ENCODE data around the gene RFNG.

The RFNG gene

DNA sequence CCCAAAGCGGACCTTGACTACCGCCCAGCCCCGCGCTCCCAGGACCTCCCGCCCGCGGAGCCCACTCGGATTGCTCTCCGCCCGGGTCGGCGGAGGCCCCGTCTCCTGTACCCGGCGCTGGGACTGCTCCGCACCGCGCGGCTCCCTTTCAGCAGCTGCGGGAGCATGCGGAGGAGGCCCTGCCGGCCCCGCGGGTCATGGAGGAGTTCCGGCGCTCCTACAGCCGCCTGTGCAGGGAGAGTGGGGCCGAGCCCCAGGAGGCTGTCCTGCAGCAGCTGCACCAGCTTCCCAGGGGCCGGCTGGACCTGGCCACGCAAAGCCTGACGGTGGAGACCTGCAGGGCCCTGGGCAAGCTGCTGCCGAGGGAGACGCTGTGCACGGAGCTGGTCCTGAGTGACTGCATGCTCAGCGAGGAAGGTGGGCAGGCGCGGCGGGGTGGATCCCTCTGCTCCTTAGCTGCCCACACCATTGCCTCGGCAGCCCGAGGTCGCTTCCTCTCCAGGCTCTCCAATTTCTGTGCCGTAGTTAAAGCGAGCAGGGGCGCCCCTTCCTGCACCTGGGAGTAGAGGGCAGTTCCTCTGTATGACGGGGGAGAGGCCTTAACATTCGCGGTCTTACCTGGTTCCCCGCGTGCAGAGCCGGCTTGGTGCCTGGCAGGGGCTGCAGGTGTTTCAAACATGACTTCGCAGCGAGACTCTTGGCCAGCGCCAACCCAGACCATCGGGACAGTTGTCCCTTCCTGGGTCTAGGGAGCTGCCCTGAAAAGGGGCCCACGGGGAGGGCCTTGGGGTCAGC is 28.0 kb downstream of the RFNG start:
- no peak for DNase-seq

DNA sequence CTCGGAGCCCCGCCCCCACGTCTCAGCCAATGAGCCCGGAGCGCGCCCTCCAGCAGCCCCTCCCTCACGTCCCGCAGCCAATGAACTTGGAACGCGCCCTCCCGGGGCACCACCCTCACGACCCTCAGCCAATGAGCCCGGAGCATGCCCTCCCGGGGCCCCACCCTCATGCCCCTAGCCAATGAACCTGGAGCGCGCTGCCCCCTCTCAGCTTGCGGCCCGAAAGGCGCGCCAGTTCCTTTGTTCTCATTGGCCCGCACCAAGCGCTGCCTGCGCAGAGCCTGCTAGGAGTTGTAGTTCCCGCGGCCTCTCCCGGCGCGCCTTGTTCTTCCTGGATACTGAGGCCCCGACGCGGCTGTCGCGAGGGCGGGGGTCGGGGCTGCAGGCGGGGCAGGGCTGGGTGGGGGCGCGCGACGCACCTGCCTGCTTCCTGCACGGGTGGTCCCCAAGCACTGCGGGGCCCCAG is 28.6 kb downstream of the RFNG start, which contains the start of gene LRRC45:
TSS of gene LRRC45 (plus strand) at position 325 of the 466 bp plus-strand sequence. CDS start 339 bp downstream, outside the sequence.
- peak; percentile 99 to 100 for DNase-seq

DNA sequence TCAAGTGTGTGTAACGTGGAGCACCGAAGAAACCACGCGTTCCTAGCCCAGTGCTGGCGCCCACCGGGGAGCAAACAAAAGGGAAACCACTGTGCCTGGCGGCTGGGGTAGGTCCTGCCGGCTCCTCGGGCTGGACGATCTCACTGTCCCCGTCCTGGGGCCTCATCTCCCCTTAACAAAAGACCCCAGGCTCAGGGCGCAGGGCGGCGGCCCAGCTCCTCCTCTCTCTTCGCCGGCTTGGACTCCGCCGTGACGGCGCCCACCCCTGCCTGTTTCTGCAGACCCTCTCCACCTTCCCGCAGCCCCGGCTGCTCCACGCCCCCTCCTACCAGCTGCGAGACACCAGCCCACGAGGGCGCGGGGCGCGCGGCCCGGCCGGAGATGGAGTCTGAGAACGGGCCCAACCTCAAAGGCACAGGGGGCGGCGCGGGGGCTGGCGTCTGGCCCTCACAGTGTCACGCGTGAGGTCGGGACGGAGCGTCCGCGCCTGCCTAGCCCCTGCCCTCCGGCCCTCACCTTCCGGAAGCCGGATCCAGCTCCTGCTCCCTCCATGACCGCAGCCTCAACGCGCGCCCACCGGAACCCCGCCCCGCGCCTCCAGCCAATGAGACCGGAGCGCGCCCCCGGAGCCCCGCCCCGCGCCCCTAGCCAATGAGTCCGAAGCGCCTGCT is 29.2 kb downstream of the RFNG start, which contains the start of gene CENPX:
TSS of gene CENPX (minus strand) at position 569 of the 671 bp plus-strand sequence. CDS start at position 552, 17 bp downstream.
- no peak for DNase-seq

DNA sequence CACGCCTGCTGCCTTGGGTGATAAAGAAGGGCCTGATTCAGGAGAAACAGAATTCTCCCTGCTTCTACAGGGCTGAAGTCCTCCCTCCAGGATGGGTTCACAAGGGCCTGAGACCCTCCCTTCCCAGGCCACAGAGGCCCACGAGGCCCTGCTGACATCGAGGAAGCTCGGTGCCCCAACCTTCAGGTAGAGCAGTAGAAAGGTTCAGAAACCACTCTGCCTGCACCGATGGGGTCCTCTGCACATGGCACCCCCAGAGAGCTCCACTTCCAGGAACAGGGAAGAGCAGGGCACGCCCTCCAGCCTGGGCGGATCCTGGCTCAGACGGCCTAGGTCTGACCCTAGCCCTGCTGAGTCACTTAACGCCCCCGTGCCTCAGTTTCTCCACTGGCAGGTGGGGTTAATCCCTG is 29.7 kb downstream of the RFNG start:
- no peak for DNase-seq

DNA sequence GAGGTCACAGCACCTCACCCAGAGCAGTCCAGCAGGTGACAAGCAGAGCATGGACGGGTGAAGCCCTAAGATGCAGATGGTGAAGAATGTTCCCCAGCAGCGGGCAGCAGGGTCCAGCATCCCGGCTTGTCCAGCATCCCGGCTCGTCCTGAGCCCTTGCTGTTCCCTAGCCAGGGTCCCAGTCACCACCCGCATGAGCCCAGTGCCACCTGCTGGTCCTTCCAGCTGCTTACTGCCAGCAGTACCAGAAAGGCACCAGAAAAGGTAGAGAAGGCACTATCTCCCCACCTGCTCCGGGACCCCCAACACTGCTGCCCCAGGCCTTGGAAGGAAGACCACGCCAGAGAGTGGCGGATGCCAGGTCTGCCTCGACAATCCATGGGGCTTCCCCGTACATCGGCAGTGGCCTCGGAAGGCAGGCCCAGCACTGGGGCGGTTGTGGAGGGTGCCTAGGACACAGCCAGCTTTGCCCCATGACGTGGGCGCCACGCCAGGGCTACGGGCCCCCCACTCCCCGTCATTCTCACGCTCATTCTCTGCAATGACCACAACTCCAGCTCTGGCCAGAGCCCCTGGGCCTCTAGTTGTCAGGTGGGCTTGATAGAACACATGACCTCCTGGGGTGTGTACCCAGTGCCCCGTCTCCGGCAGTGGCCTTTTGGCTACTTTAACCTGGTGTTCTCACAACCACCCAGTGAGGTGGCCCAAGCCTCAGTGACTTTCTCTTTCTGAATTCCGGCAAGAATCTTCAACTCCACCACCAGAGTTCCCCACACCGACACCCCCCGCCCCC is 30.3 kb downstream of the RFNG start:
- DNase-seq: peak; percentile 22 to 55

DNA sequence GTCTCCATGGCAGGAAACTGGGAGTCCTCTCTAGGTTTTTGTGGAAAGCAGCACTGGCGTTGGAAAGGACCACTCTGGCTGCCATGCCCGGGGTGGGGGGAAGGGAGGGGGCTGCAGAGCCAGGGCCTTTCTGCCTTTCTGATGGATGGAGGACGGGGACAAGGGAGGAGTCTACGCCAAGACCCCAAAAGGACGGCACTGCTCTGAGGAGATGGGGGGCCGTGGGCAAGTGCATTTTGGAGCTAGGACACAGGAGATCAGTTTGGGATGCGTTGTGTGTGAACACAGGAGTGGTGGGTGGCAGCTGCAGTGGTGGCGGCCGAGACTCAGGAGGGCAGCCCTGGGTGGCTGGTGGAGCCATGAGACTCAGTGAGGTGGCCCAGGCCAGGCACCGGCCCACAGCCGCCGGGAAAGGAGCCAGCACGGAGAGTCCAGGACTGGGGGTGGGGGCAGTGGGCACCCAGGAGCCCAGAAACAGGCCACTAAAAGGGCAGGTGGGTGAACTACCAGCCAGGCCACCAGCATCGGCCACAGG is 31.0 kb downstream of the RFNG start:
- no peak for DNase-seq

DNA sequence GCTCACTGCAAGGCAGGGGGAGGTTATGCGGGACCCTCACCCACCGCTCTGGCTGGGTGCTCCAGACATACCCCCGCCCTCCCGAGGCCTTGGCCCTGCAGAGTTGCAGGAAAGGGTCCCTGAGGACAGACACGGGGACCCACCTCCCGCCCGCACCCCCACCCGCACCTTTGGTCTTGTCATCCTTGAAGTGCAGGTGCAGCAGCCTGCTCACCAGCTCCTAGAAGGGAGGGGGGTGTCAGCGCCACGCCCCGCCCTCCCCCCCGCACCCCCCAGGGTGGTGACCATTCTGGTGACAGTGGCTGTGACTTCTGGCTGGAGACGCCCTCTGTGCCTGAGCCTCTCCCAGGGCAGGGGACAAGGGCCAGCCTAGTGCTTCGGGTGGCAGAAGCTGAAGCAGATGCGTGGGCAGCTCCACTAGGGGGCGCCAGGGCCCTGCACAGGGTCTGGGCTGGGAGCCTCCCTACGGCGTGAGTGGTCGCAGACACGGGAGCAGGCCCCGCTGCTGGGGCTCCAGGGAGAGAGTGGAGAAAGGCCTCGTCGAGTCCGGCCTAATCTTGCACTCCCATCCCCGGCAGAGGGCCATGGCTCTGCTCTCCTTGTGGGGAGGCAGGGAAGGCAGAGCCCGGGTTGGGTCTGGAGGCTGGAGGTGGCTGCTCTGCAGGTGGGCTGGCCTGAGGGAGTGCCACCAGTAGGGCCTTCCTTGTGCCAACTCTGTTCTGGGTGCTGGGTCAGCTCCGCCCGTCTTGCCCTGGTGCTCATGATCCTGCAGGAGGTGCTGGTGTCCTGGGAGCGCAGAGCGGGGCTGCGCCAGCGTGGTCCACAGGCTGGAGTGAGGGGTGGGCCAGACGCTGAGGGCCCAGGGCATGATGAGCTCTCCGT is 31.7 kb downstream of the RFNG start:
- DNase-seq: peak in 1 of 2 experiments; percentile 63

DNA sequence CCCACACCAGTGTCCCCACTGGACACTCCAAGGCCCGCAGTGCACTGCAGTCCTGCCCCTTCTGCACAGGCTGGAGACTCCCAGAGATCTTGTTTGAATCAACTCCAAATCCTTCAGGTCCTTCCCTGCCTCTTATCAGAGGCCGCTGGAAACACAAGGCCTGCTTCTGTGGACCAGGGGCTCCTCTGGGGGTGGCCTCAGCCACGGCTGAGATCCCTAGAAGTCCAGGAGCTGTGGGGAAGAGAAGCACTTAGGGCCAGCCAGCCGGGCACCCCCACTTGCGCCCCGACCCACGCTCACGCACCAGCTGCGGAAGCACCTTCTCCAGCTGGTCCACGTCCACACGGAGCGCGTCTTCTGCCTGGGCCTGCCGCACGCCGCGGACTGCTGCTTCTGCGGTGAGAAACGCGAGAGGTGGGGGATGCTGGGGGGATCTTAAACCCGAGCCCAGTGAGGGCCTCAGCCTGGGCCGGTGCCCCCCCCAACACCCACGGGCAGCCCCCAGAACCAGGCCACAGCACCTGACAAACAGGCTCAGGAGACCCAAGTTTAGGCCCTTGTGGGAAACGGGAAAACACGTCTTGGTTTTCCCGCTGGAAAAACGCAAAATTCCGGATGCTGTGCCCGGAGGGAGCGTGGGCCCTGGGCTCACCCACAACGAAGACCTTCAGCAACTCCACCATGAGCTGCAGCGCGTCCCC is 32.5 kb downstream of the RFNG start:
- DNase-seq: no peak

DNA sequence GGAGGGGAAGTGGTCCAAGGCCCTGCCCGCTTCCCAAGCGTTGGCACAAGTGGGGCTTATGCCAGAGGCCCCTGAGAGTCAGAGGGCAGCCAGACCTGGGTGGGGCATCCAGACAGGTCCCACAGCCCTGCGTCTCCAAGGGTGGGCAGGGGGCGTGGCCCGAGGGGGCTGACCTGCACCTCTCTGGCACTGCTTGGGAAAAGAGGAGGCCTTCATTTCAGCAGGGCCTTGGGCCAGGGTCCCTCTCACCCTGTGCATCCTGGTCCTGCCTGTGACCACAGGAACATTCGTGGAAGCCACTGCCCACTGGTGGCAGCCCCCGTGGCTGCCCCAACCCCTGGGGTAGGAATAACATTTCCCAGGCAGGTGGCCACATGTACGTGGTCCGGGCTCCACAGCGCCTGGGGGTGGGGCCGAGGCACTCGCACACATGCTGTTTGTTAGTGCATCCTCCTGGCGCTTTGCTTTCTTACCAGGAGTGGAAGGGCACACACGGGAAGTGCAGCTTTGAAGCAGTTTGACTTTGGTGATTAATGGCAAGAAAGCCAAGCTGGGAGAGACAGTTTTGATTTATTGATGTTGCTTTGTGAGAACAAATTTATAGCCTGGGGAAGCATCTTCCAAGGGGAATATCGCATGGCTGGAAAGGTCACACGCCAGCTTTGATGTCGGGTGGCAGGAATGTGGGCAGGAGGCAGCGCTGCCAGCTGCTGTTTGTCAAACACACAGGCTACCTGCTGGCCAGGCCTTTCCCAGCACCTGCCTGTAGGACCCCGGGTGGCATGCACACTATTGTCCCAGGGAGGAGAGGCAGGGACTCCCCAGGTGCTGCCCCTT is 33.2 kb downstream of the RFNG start:
- DNase-seq: no peak

DNA sequence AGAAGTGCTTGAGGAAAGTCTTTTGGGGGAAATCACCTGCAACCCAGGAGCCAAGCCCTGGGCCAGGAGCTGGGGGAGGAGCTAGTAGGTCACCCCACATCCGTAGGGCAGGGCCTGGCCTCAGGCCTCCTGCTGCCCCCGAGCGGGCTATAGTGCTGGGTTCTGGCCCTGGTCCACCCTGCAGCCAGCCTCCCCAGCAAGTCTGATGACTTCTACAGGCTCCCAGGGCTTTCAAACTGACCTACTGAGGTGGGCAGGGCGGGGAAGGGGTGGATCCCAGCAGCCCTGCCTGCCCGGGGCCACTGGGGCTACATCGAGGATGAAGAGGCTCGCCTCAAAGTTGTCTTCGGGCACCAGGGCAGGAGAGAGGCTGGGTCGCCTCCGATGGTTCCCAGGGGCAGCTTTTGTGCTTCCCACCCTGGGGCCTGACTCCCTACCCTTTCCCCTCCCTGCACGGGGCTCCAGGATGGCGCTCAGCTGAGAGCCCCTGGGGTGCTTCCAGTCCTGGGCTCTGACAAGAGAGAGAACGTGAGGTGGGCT is 33.9 kb downstream of the RFNG start:
- DNase-seq: no peak

DNA sequence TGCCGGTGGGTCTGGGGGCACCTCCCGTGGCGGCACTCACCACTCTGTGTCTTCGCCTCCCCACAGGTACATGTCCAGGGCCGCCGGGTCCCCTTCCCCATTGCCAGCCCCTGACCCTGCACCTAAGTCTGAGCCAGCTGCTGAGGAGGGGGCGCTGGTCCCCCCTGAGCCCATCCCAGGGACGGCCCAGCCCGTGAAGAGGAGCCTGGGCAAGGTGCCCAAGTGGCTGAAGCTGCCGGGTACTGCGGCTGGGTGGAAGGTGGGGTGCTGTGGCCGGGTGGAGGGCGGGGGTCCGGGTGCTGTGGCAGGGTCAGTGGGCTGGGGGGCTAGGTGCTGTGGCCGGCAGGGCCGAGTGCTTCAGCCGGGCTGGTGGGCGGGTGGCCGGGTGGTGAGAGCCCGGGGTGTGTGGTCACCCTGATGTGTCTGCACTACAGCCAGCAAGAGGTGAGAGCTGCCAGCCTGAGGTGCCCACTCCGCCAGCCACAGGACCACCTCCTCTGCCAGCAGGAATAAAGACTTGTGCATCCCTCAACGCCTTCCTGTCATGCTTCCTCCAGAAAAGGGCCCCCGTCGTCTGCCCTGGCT is 34.6 kb downstream of the RFNG start:
- DNase-seq: no peak

DNA sequence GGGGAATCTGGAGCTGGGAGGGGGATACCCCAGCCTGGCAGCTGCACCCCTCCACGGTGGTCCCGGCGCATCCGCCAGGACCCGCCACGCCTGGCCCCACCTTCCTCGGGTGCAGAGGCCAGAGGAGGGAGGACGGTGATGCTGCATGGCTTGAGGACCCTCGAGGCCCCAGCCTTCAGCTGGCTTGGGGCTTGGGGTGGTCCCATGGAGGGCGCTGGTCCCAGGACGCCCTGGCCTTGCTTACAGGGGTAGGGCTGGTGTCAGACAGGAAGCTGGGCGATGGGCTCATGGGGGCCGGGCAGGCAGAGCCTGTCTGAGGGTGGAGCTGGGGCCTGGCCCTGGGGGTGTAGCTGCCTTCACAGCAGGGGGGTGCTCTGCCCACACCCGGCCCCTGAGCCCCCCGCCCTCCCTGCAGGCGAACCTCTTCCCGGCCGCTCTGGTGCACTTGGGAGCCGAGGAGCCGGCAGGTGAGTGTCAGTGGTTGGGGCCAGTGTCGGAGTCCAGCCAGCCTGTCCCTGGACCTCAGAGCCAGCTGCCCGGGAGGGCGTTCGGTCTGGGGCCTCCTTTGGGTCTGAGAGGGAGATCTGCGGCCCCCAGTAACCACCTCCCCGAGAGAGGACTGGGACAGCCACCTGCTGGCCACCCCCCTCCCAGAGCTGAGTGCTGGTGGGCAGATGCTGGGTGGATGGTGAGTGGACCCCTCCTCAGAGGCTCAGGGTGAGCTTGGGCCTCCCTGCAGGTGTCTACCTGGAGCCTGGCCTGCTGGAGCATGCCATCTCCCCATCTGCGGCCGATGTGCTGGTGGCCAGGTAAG is 35.3 kb downstream of the RFNG start:
- DNase-seq: no peak

DNA sequence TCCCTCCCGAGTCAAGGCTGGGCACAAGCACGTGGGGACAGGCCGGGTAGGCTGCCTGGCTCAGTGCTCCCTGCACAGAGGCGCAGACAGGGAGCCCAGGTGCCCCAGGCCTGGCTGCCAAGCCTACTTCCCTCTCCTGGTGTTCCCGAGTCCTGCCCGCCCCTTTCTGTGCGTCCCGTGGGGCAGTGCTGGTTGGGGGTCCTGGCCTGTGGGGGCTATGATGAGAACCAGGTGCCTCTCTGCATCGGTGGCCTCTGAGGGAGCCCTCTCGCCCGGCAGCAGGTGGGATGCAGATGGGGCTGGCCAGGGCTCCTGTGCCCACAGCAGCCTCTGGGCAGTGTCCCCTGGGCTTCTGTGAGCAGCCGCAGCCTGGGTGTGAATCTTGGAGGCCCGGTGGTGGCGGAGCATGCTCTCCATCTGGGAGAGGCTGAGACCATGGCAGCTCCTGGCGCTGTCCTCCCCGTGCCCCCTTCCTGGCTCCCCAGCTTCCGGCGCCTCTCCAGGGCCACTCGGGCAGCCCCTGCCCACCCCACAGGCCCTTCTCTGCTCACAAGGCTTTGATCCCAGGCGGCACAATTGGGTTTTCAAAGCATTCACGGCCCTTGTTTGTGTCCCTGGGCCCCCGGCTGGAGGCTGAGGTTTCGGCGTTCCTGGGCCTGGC is 36.2 kb downstream of the RFNG start:
- no peak for DNase-seq

DNA sequence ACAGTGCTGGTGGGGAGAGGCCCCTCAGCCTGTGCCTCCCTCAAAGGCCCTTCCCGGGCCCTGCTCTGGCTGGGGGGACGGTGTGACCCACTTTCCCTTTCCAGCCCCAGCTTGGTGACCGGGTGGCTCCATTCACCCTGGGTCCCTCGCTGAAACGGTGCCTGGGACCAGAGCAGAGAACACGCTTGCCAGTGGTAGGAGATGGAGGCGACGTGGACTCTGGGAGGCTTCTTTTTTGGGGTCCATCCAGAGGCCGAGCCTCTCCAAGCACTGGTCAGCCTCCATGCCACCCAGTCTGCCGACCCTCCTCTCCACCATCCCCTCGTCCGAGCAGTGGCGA is 36.7 kb downstream of the RFNG start:
- no peak for DNase-seq

DNA sequence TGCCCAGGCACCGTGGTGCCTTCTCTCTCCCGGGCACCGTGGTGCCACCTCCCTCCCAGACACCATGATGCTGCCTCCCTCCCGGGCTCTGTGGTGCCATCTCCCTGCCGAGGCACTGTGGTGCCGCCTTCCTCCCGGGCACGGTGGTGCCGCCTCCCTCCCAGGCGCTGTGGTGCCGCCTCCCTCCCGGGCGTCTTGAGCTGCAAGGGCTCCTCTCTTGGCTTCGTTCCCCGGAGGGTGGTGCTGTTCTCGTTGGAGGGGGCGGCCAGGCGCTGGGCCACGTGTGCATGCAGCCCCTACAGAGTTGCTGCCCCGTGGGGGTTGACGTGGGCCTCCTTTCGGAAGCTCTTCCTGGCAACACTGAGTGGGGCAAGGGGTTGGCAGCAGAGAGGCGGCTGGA is 37.2 kb downstream of the RFNG start:
- no peak for DNase-seq

DNA sequence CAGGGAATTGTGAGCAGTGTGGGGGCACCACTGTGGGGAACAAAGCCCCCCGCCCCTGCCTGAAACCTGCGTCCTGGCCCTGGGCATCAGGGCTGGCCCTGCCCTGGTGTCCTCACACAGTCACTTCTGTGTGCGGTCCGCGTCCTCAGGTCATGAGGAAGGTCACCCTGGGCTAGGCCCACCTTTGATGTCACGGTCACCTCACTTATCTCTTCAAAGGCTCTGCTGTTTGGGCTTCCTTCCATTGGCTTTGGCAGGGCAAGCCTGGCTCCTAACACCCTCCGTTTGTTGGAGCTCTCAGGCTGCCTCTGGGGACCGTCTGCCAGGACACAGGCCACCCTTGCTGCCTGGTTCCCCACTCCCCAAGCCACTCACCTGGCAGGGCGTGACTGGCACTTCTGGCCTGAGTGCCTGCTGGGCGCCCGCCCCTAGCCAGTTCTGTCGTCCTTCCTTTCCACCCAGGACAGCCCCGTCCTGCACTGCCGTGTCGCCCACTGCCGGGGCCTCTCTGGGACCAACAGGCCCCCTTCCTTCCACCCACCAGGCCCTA is 37.8 kb downstream of the RFNG start:
- no peak for DNase-seq

DNA sequence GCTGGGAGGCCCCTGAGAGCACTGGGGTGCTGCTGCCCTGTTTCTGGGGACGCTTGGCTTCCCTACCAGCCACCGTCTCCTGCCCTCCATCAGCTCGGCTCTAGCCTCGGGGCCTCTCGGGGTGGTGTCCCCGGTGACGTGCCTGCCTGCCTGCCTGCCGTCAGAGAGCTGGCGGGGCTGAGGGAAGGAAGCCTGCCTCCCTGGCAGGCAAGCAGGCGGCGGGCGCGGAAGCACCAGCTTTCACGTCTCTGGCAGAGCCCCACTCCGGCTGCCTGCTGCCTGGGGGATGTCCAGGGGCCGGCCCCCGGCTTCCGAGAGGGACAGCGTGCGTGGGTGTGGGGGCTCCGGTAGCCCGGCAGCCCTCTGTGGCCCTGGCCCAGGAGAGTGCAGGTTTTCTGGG is 38.3 kb downstream of the RFNG start:
- no peak for DNase-seq
